Breast epithelium (tissue), 3 donors: ENCODE data around the gene RIT2.

Source experiments
- POLR2A ChIP-seq: fragments of 450-650 bp; IDR thresholded peaks from one replicate; pipeline ENCODE4 v1.6.1; 2016; ENCODE audit warnings: antibody characterized with exemption, mild to moderate bottlenecking, moderate library complexity
- POLR2AphosphoS5 ChIP-seq, 3 donors: sonication (generic); formaldehyde crosslinking; IDR thresholded peaks; one replicate each; pipeline ENCODE4 v1.6.1; 2017; ENCODE audit warnings: antibody characterized with exemption in 3 of 3
- TF ChIP-seq, protein P1 (sequence below), 3 donors: fragments of 450-650 bp; IDR thresholded peaks; one replicate each; pipeline ENCODE4 v1.5.1; 2016 to 2017; ENCODE audit warnings: antibody characterized with exemption in 3 of 3, mild to moderate bottlenecking in 3 of 3, moderate library complexity in 3 of 3

DNA sequence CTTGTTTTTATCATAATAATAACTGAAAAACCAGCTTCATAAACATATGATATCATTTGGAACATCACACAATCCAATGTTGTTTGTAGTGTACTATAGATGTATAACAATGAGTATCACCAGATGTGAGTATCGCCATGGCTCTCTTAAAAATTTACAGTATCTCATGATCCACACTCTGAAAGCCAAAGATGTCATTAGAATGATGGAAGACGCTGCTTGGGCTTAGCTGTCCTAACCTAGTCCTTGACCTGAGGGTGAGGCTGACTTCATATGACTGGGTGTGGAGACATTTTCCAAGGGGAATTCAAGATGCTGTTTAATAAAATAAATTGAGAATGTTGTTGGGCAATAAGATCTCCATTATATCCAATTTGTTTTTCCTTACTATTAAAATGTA, 242.6 kb downstream of the RIT2 start:
- TF ChIP-seq, protein P1, sequence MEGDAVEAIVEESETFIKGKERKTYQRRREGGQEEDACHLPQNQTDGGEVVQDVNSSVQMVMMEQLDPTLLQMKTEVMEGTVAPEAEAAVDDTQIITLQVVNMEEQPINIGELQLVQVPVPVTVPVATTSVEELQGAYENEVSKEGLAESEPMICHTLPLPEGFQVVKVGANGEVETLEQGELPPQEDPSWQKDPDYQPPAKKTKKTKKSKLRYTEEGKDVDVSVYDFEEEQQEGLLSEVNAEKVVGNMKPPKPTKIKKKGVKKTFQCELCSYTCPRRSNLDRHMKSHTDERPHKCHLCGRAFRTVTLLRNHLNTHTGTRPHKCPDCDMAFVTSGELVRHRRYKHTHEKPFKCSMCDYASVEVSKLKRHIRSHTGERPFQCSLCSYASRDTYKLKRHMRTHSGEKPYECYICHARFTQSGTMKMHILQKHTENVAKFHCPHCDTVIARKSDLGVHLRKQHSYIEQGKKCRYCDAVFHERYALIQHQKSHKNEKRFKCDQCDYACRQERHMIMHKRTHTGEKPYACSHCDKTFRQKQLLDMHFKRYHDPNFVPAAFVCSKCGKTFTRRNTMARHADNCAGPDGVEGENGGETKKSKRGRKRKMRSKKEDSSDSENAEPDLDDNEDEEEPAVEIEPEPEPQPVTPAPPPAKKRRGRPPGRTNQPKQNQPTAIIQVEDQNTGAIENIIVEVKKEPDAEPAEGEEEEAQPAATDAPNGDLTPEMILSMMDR (IDR thresholded peaks at IDR 0.05), result no peak
- TF ChIP-seq POLR2A (no peak), POLR2AphosphoS5 (IDR thresholded peaks at IDR 0.05) (no peak)
